Parathyroid adenoma (tissue), 2 donors: Measurements from ENCODE around the gene NOS1AP.

ENCODE experiments used
- H2AFZ ChIP-seq: fragments of 300-600 bp; sonication (generic); one replicate; pipeline ENCODE4 v1.7.0; 2017; ENCODE audit warnings: antibody characterized with exemption, mild to moderate bottlenecking
- H3K27ac ChIP-seq: fragments of 300-600 bp; sonication (generic); one replicate; pipeline ENCODE4 v1.7.0; 2017
- H3K27me3 ChIP-seq: fragments of 300-600 bp; sonication (generic); one replicate; pipeline ENCODE4 v1.7.0; 2017; ENCODE audit warnings: low read length; ENCODE audit not compliant: control insufficient read depth, insufficient read depth
- H3K36me3 ChIP-seq: fragments of 300-600 bp; sonication (generic); one replicate; pipeline ENCODE4 v1.7.0; 2017; ENCODE audit warnings: low read length; ENCODE audit not compliant: control insufficient read depth, insufficient read depth
- H3K4me1 ChIP-seq: fragments of 300-600 bp; sonication (generic); one replicate; pipeline ENCODE4 v1.7.0; 2017; ENCODE audit warnings: control low read depth
- H3K4me2 ChIP-seq: fragments of 300-600 bp; sonication (generic); one replicate; pipeline ENCODE4 v1.7.0; 2017; ENCODE audit warnings: low read length
- H3K4me3 ChIP-seq: fragments of 300-600 bp; sonication (generic); one replicate; pipeline ENCODE4 v1.7.0; 2017; ENCODE audit warnings: low read depth, low read length
- H3K79me2 ChIP-seq: fragments of 300-600 bp; sonication (generic); one replicate; pipeline ENCODE4 v1.7.0; 2017; ENCODE audit warnings: control low read depth
- H3K9ac ChIP-seq: fragments of 300-600 bp; sonication (generic); one replicate; pipeline ENCODE4 v1.7.0; 2017; ENCODE audit warnings: mild to moderate bottlenecking
- H3K9me3 ChIP-seq: fragments of 300-600 bp; sonication (generic); one replicate; pipeline ENCODE4 v1.7.0; 2017; ENCODE audit warnings: low read length; ENCODE audit not compliant: control insufficient read depth
- TF ChIP-seq, protein P1 (sequence below): fragments of 300-600 bp; sonication (generic); IDR thresholded peaks from one replicate; pipeline ENCODE4 v1.7.0; 2017; ENCODE audit warnings: antibody characterized with exemption, mild to moderate bottlenecking
- donor health status: primary hyperparathyroidism.

NOS1AP gene

DNA sequence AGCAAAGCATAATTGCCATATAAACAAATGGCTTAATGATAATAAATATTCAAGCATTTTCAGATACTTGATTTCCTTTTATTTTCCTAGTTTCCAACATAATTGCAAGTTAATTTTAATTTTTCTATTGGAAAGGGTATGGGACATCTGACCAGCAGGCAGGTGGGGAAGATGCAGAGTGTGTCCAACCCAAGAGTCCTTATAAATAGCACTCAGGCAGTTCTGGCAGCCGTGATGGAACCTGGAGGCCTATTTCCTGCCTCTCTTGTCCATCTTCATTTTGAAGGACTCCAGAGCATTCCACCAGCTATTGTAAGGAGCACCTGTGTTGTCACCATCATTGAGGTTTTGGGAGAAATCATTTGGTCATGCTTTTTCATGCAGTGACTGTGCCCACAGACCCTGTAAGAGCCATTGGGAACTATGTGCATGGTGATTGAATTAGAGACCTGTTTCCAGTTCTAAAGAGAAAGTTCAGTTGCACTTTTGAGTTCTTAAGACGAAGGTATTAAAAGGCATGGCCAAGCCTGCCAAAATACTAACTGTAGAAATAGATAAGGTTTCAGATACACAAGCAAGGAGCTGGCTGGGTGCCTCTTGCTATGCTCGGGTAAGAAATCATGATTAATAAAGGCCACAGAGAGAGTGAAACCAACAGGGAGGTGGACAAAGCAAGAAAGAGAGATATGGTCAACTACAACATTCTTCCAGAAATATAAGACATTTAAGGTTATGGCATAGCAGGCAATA is 214.9 kb downstream of the NOS1AP start:
- no peak overlapping the region for H3K4me2 ChIP-seq
- H3K36me3 ChIP-seq: no peaks in the 10 kb centered on the region
- H3K9me3 ChIP-seq: no peaks in the 10 kb centered on the region
- TF ChIP-seq, protein P1, sequence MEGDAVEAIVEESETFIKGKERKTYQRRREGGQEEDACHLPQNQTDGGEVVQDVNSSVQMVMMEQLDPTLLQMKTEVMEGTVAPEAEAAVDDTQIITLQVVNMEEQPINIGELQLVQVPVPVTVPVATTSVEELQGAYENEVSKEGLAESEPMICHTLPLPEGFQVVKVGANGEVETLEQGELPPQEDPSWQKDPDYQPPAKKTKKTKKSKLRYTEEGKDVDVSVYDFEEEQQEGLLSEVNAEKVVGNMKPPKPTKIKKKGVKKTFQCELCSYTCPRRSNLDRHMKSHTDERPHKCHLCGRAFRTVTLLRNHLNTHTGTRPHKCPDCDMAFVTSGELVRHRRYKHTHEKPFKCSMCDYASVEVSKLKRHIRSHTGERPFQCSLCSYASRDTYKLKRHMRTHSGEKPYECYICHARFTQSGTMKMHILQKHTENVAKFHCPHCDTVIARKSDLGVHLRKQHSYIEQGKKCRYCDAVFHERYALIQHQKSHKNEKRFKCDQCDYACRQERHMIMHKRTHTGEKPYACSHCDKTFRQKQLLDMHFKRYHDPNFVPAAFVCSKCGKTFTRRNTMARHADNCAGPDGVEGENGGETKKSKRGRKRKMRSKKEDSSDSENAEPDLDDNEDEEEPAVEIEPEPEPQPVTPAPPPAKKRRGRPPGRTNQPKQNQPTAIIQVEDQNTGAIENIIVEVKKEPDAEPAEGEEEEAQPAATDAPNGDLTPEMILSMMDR: no peak
- no peak overlapping the region for H3K4me3 ChIP-seq
- peaks cover 5% of the 10 kb centered on the region for H3K4me1 ChIP-seq
- H3K27me3 ChIP-seq: no peaks in the 10 kb centered on the region
- H2AFZ ChIP-seq: no peak overlapping the region
- H3K79me2 ChIP-seq: no peaks in the 10 kb centered on the region
- H3K9ac ChIP-seq: no peak overlapping the region
- no peak overlapping the region for H3K27ac ChIP-seq

DNA sequence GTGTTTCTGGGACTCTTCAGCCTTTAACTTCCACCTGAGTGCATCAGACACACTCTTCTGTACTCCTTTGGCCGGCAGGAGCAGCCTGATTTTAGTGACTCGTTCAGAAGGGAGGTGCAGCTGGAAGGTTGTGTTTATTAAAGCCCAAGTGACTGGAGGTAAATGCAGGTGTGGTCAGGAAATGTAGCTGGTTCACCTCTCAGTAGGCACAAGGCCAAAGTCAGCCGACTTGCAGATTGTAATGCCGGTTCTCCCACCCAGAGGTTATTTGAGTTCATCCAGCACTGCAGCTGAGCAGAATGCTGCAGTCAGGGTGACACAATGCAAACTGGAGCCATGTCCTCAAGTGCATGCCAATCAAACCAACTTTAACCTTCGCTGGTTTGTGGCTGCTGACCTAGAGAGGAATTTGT is 215.7 kb downstream of the NOS1AP start:
- Histone ChIP-seq H3K79me2 (no peaks in the 10 kb centered on the region), H3K4me1 (peaks cover 5% of the 10 kb centered on the region), H3K27me3 (no peaks in the 10 kb centered on the region), H3K27ac (no peak overlapping the region), H3K9ac (no peak overlapping the region), H2AFZ (no peak overlapping the region), H3K9me3 (no peaks in the 10 kb centered on the region), H3K4me3 (no peak overlapping the region), H3K36me3 (no peaks in the 10 kb centered on the region), H3K4me2 (no peak overlapping the region)
- TF ChIP-seq, protein P1: no peak

DNA sequence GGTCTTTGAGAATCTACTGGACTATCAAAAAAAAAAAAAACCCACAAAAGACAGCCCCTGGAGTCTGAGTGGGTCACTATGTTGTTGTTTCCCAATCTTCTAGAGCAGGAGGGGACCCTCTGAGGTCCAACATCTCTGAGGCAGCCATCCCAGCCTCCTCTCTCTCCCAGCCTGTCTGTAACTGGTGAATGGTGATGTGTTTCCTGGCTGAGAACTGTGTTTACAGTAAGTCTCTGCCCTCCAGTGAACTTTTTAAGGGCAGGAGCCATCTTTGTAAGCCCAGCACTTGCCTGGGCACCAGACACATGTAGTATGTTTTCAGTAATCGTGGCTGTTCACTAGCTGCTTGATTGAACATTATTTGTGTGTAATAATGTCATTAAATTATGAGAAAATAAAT is 221.5 kb downstream of the NOS1AP start:
- Histone ChIP-seq H3K36me3 (no peaks in the 10 kb centered on the region), H2AFZ (no peak overlapping the region), H3K9ac (no peak overlapping the region), H3K9me3 (no peaks in the 10 kb centered on the region), H3K4me2 (no peak overlapping the region), H3K27ac (no peak overlapping the region), H3K4me1 (no peaks in the 10 kb centered on the region), H3K4me3 (no peak overlapping the region), H3K27me3 (no peaks in the 10 kb centered on the region), H3K79me2 (no peaks in the 10 kb centered on the region)
- TF ChIP-seq, protein P1: no peak

DNA sequence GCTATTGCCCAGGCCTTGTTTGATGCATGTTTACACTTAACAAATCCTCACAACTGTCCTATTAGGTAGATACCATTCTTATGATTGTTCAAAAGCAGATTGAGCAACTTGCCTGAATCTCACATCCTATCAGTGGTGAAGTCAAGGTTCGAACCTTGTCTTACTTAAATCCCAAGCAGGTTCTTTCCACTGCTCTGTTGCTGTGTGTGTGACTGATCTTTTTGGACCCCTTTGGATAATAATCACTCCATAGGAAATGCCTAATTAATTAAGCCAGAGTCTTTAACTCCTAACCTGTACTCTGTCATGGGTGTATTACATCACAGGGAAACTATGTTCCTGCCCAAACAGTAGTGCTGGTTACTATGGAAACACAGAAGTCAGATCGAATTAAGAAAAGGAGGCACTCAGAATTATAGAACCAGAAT is 222.9 kb downstream of the NOS1AP start:
- no peak overlapping the region for H3K4me2 ChIP-seq
- H3K27me3 ChIP-seq: no peaks in the 10 kb centered on the region
- no peaks in the 10 kb centered on the region for H3K79me2 ChIP-seq
- H3K4me3 ChIP-seq: no peak overlapping the region
- TF ChIP-seq, protein P1: no peak
- no peak overlapping the region for H3K9ac ChIP-seq
- H3K36me3 ChIP-seq: no peaks in the 10 kb centered on the region
- no peak overlapping the region for H2AFZ ChIP-seq
- H3K9me3 ChIP-seq: no peaks in the 10 kb centered on the region
- no peak overlapping the region for H3K27ac ChIP-seq
- no peaks in the 10 kb centered on the region for H3K4me1 ChIP-seq
